GM21786 (cell line): ENCODE data around the gene TTI1.

ENCODE experiments used
- ATAC-seq: cut with Tn5 transposase; IDR thresholded peaks from one replicate; pipeline ENCODE4 v1.9.1; 2021; ENCODE audit not compliant: unreplicated experiment

Gene TTI1

GRCh38 chr20:37939701-37940560, 93.3 kb downstream of the TTI1 start:
- ATAC-seq = no peak

- no peak for ATAC-seq
Measured at GRCh38 chr20:37938954-37939353, 94.3 kb downstream of the TTI1 start.

GRCh38 chr20:37938181-37938750, 95.0 kb downstream of the TTI1 start:
- no peak for ATAC-seq

- no peak for ATAC-seq
Measured at GRCh38 chr20:37937686-37938085, 95.6 kb downstream of the TTI1 start.

GRCh38 chr20:37936451-37936850, 96.8 kb downstream of the TTI1 start:
- no peak for ATAC-seq

GRCh38 chr20:37936041-37936440, 97.2 kb downstream of the TTI1 start:
- ATAC-seq = no peak

GRCh38 chr20:37935435-37935834, 97.8 kb downstream of the TTI1 start:
- ATAC-seq = no peak

GRCh38 chr20:37934634-37935375, 98.5 kb downstream of the TTI1 start:
- no peak for ATAC-seq

- ATAC-seq = no peak
Measured at GRCh38 chr20:37933786-37934633, 99.2 kb downstream of the TTI1 start.
